ENCODE data around the gene FOXP1. TPM values are rescaled to one million over a fixed set of nuclear protein-coding genes. Genes with fewer than 3 reads are reported as not detected.

Gene FOXP1
- total RNA-seq, 3 donors from 2014 or later = 61.9 to 267 (median 146) TPM

GRCh38 chr3:71417791-71418190, 165.7 kb downstream of the FOXP1 start:
- intact Hi-C loops (cut with DNase I; ENCODE audit: low total_unique reads) = no loop called here
- no peak overlapping the region for H3K4me3 ChIP-seq
- H3K27me3 ChIP-seq = no peaks in the 10 kb centered on the region
- H3K36me3 ChIP-seq = no peaks in the 10 kb centered on the region
- no peaks in the 10 kb centered on the region for H3K9me3 ChIP-seq
- H3K4me1 ChIP-seq = no peaks in the 10 kb centered on the region
- TF ChIP-seq POLR2AphosphoS5 (IDR thresholded peaks at IDR 0.05) = no peak
- TF ChIP-seq POLR2A (IDR thresholded peaks at IDR 0.05) = no peak
- no peak for TF ChIP-seq CTCF (IDR thresholded peaks at IDR 0.05)
- peak overlapping the region in 1 of 2 donors; percentile 52 for H3K27ac ChIP-seq
- DNase-seq (ENCODE audit: low spot score in 2 of 2) = no peak

- TF ChIP-seq POLR2AphosphoS5 (IDR thresholded peaks at IDR 0.05) (no peak), POLR2A (IDR thresholded peaks at IDR 0.05) (no peak), CTCF (IDR thresholded peaks at IDR 0.05) (no peak)
- Histone ChIP-seq H3K27me3 (no peaks in the 10 kb centered on the region), H3K4me3 (no peak overlapping the region), H3K9me3 (no peaks in the 10 kb centered on the region), H3K27ac (no peak overlapping the region), H3K36me3 (no peaks in the 10 kb centered on the region), H3K4me1 (no peaks in the 10 kb centered on the region)
- intact Hi-C loops (cut with DNase I; ENCODE audit: low total_unique reads) = no loop called here
- no peak for DNase-seq (ENCODE audit: low spot score in 2 of 2)
Observed at GRCh38 chr3:71416876-71417275, 166.7 kb downstream of the FOXP1 start.

- Histone ChIP-seq H3K27ac (no peak overlapping the region), H3K36me3 (no peaks in the 10 kb centered on the region), H3K4me1 (no peaks in the 10 kb centered on the region), H3K27me3 (no peaks in the 10 kb centered on the region), H3K9me3 (no peaks in the 10 kb centered on the region), H3K4me3 (no peak overlapping the region)
- no peak for DNase-seq (ENCODE audit: low spot score in 2 of 2)
- no peak for TF ChIP-seq POLR2A (IDR thresholded peaks at IDR 0.05)
- no peak for TF ChIP-seq POLR2AphosphoS5 (IDR thresholded peaks at IDR 0.05)
- no peak for TF ChIP-seq CTCF (IDR thresholded peaks at IDR 0.05)
- intact Hi-C loops (cut with DNase I; ENCODE audit: low total_unique reads) = no loop called here
Observed at GRCh38 chr3:71415681-71416122, 167.8 kb downstream of the FOXP1 start.

GRCh38 chr3:71414189-71414927, 169.2 kb downstream of the FOXP1 start:
- Histone ChIP-seq H3K27ac (peak overlapping the region; percentile 8 to 54), H3K27me3 (no peaks in the 10 kb centered on the region), H3K9me3 (no peaks in the 10 kb centered on the region), H3K4me1 (no peaks in the 10 kb centered on the region), H3K36me3 (no peaks in the 10 kb centered on the region), H3K4me3 (peak overlapping the region in 1 of 3 donors; percentile 18)
- no peak for DNase-seq (ENCODE audit: low spot score in 2 of 2)
- TF ChIP-seq POLR2AphosphoS5 (IDR thresholded peaks at IDR 0.05) (no peak), POLR2A (IDR thresholded peaks at IDR 0.05) (no peak), CTCF (IDR thresholded peaks at IDR 0.05) (no peak)
- intact Hi-C loops (cut with DNase I; ENCODE audit: low total_unique reads) = no loop called here

GRCh38 chr3:71413572-71413971, 170.0 kb downstream of the FOXP1 start:
- intact Hi-C loops (cut with DNase I; ENCODE audit: low total_unique reads) = no loop called here
- no peaks in the 10 kb centered on the region for H3K4me1 ChIP-seq
- no peaks in the 10 kb centered on the region for H3K36me3 ChIP-seq
- no peak for TF ChIP-seq POLR2A (IDR thresholded peaks at IDR 0.05)
- no peak for TF ChIP-seq POLR2AphosphoS5 (IDR thresholded peaks at IDR 0.05)
- no peak for TF ChIP-seq CTCF (IDR thresholded peaks at IDR 0.05)
- no peak overlapping the region for H3K4me3 ChIP-seq
- H3K27me3 ChIP-seq = no peaks in the 10 kb centered on the region
- H3K9me3 ChIP-seq = no peaks in the 10 kb centered on the region
- H3K27ac ChIP-seq = peak overlapping the region; percentile 8 to 54
- no peak for DNase-seq (ENCODE audit: low spot score in 2 of 2)

Measured in breast epithelium (tissue), 4 donors.